ENCODE measurements around the gene GAREM2.

Gene GAREM2

GRCh38 chr2:26185954-26186770 lies 13.3 kb downstream of the GAREM2 start:
- no peak for DNase-seq

GRCh38 chr2:26187114-26187513 lies 14.2 kb downstream of the GAREM2 start:
- DNase-seq = no peak

GRCh38 chr2:26187537-26188104 lies 14.7 kb downstream of the GAREM2 start:
- DNase-seq = no peak

GRCh38 chr2:26189123-26189522 lies 16.2 kb downstream of the GAREM2 start:
- DNase-seq = no peak

- DNase-seq = peak in 6 of 58 donors; percentile 24 to 74 (median 42)
These were observed 16.9 kb downstream of the GAREM2 start for GRCh38 chr2:26189751-26190150.

- no peak for DNase-seq
These were observed 17.5 kb downstream of the GAREM2 start for GRCh38 chr2:26190369-26190768.

GRCh38 chr2:26191316-26192159 lies 18.6 kb downstream of the GAREM2 start:
- DNase-seq = no peak

- DNase-seq = no peak
These were observed 20.8 kb downstream of the GAREM2 start for GRCh38 chr2:26193578-26194231.

- no peak for DNase-seq
These were observed 22.4 kb downstream of the GAREM2 start for GRCh38 chr2:26195040-26195984.

- DNase-seq = no peak
These were observed 24.0 kb downstream of the GAREM2 start for GRCh38 chr2:26196683-26197418.

- DNase-seq = no peak
These were observed 24.6 kb downstream of the GAREM2 start for GRCh38 chr2:26197516-26197915.

- DNase-seq = no peak
These were observed 30.1 kb downstream of the GAREM2 start for GRCh38 chr2:26202981-26203490.

- DNase-seq = no peak
These were observed 31.0 kb downstream of the GAREM2 start for GRCh38 chr2:26203906-26204305.

GRCh38 chr2:26212011-26212410 lies 39.1 kb downstream of the GAREM2 start:
- no peak for DNase-seq

GRCh38 chr2:26214759-26215158 lies 41.9 kb downstream of the GAREM2 start:
- no peak for DNase-seq

- DNase-seq = no peak
These were observed 42.9 kb downstream of the GAREM2 start for GRCh38 chr2:26215833-26216232.

GRCh38 chr2:26216587-26216986 lies 43.7 kb downstream of the GAREM2 start:
- no peak for DNase-seq

GRCh38 chr2:26217720-26218119 lies 44.8 kb downstream of the GAREM2 start:
- no peak for DNase-seq

- peak in 1 of 58 donors; percentile 10 for DNase-seq
These were observed 50.1 kb downstream of the GAREM2 start for GRCh38 chr2:26223018-26223417.
